HUES64 (cell line): ENCODE measurements around the gene LRRC74A.

ENCODE experiments used
- H3K27ac ChIP-seq: 2 replicates; pipeline ENCODE4 v1.7.0; 2013; ENCODE audit warnings: low read depth, low read length, inconsistent platforms
- H3K27me3 ChIP-seq: 2 replicates; pipeline ENCODE4 v1.6.1; 2013; ENCODE audit warnings: mild to moderate bottlenecking, low read length; ENCODE audit not compliant: insufficient read depth
- H3K36me3 ChIP-seq: 2 replicates; pipeline ENCODE4 v1.6.1; 2013; ENCODE audit warnings: mild to moderate bottlenecking, low read length; ENCODE audit not compliant: insufficient read depth
- H3K4me1 ChIP-seq: 2 replicates; pipeline ENCODE4 v1.6.1; 2013; ENCODE audit warnings: mild to moderate bottlenecking, low read length, moderate library complexity; ENCODE audit not compliant: insufficient read depth
- H3K4me3 ChIP-seq: 2 replicates; pipeline ENCODE4 v1.5.1; 2013; ENCODE audit warnings: mild to moderate bottlenecking, low read length, moderate library complexity
- H3K9ac ChIP-seq: 2 replicates; pipeline ENCODE4 v1.6.1; 2013; ENCODE audit warnings: mild to moderate bottlenecking, low read depth, low read length
- H3K9me3 ChIP-seq: 2 replicates; pipeline ENCODE4 v1.6.1; 2013; ENCODE audit warnings: low read depth, low read length; ENCODE audit not compliant: insufficient read depth
- WGBS: fragments of 150-250, 120-280 bp; methylation state at CpG from one replicate; pipeline ENCODE4 v1.1.7; 2013; ENCODE audit warnings: missing lambda C conversion rate; 5-methylcytosine and 5-hydroxymethylcytosine counted together

LRRC74A gene

DNA sequence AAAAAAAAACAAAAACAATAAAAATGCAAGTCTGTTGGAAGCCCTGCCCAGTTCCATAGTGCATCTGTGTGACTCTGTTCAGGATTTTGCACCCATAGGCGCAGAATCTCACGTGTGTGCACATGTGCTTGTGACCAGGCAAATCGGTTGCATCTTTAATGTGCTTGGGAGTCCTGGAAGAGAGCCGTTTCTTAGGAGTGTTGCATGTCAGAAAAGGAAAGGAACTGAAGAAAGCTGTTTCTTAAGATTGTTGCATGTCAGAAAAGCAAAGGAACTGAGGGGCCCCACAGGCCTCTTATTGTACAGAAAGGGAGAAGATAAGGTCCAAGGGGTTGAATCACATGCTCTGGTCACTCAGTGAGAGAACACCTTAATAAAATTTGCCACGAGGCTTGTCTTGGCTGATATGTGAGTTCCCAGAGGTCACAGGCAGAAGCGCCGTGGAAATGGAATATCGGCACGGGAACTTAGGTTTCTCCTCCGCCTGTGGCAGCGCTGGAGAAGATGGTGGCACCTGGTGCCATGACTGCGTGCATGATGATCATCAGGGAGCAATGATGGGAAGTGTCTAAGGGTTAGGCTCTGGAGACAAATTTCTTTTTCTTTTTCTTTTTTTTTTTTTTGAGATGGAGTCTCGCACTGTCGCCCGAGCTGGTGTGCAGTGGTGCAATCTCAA lies 90.0 kb downstream of the LRRC74A start:
- no peak overlapping the region for H3K4me3 ChIP-seq
- no peak overlapping the region for H3K9ac ChIP-seq
- H3K9me3 ChIP-seq = no peaks in the 10 kb centered on the region
- peaks cover 34% of the 10 kb centered on the region for H3K4me1 ChIP-seq
- H3K27me3 ChIP-seq = no peaks in the 10 kb centered on the region
- H3K36me3 ChIP-seq = no peaks in the 10 kb centered on the region
- no peak overlapping the region for H3K27ac ChIP-seq
- WGBS = 94% methylated on average over 15 of the region's 15 CpGs

DNA sequence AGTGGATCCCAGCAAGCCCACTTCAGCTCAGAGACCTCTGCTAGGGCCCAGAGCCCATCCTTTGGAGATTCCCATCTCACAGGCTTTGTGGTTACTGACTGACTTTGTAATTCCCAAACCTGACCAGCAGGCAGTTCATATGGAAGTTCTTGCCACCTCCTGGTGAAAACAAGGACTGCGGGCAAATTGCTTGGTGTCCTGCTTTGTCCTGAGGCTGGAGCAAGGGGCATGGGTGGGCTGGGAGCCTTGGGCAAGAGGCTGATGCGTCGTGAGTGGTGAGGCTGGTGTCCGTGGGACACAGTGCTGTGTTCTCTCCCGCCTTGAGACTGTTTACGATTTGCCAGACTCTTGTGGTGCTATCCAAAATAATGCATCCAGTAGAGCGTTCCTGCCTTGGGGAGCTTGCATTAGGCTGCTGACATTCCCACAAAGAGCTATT lies 91.0 kb downstream of the LRRC74A start:
- H3K4me3 ChIP-seq = no peak overlapping the region
- no peaks in the 10 kb centered on the region for H3K36me3 ChIP-seq
- H3K4me1 ChIP-seq = peaks cover 34% of the 10 kb centered on the region
- 50% methylated on average over 7 of the region's 7 CpGs for WGBS
- no peak overlapping the region for H3K9ac ChIP-seq
- H3K27me3 ChIP-seq = no peaks in the 10 kb centered on the region
- no peaks in the 10 kb centered on the region for H3K9me3 ChIP-seq
- peak overlapping the region; percentile 70; the same call in 1 of the 2 replicates for H3K27ac ChIP-seq

- Histone ChIP-seq H3K4me3 (no peak overlapping the region), H3K9me3 (no peaks in the 10 kb centered on the region), H3K27ac (peak overlapping the region; percentile 70), H3K4me1 (peaks cover 36% of the 10 kb centered on the region), H3K27me3 (no peaks in the 10 kb centered on the region), H3K36me3 (no peaks in the 10 kb centered on the region), H3K9ac (no peak overlapping the region)
- WGBS = 46% methylated on average over 7 of the region's 7 CpGs
These were observed 91.6 kb downstream of the LRRC74A start for GRCh38 chr14:76917745-76918255.

DNA sequence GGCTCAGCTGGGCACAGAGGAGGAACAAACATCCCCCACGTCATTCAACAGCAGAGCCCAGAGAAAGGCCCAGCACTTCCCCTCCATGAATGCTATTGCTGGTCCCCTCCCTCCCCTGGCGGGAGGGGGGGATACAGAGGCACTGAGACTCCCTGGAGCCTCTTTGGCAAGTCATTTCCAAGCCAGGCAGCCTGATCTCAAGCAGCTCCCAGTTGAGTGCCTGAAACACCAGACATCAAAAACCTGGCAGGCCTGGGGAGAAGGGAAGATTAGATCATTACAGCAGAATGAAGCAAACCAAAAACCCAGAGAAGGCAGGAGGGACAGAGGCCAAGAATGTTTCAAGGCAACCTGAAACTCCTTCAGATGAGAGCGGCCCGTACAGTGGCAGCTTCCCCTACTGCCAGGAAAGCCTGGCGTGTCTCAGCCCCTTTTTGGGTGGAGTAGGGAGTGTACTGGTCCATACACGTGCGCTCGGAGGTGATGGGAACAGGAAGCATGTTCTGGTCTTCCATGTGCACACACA lies 92.1 kb downstream of the LRRC74A start:
- Histone ChIP-seq H3K36me3 (no peaks in the 10 kb centered on the region), H3K9ac (peak overlapping the region; percentile 4; the same call in 1 of the 2 replicates), H3K27ac (peak overlapping the region; percentile 70), H3K4me3 (no peak overlapping the region), H3K4me1 (peaks cover 41% of the 10 kb centered on the region), H3K9me3 (no peaks in the 10 kb centered on the region), H3K27me3 (no peaks in the 10 kb centered on the region)
- WGBS = 45% methylated on average over 8 of the region's 8 CpGs

GRCh38 chr14:76918782-76919394 lies 92.7 kb downstream of the LRRC74A start:
- Histone ChIP-seq H3K9ac (peak overlapping the region; percentile 28; the same call in 1 of the 2 replicates), H3K36me3 (no peaks in the 10 kb centered on the region), H3K27me3 (no peaks in the 10 kb centered on the region), H3K27ac (peak overlapping the region; percentile 70), H3K4me1 (peaks cover 46% of the 10 kb centered on the region), H3K9me3 (no peaks in the 10 kb centered on the region), H3K4me3 (no peak overlapping the region)
- 29% methylated on average over 20 of the region's 20 CpGs for WGBS
